GM12878 (cell line): ENCODE data around the gene DENND1A. TPM values are rescaled to one million over a fixed set of nuclear protein-coding genes. Genes with fewer than 3 reads are reported as not detected.

Experiments used
- ATAC-seq: fragments of 200-7000 bp; cut with Tn5 transposase; 3 replicates; pipeline ENCODE4 v1.9.1; 2020; ENCODE audit warnings: mild to moderate bottlenecking, moderate library complexity
- BruUV-seq: library from RNA; stranded (reverse); fragments of 400-500 nt; replicated peaks from 2 replicates; lab custom pipeline; 2021; lab: Mats Ljungman, UMichigan
- CTCF ChIA-PET: fragments of 300-600 bp; sonication (Branson Sonifier 250); formaldehyde crosslinking; extraction: SDS; loops from one replicate; lab custom pipeline; 2021; ENCODE audit warnings: inconsistent platforms; lab: Yijun Ruan, JAX
- POLR2A ChIA-PET: fragments of 350-600 bp; formaldehyde crosslinking; extraction: SDS; loops from one replicate; lab custom pipeline; 2021; ENCODE audit warnings: inconsistent platforms; lab: Charles Lee
- RAD21 ChIA-PET: fragments of 300-600 bp; sonication (Branson Sonifier 250); formaldehyde crosslinking; loops from one replicate; lab custom pipeline; 2023; ENCODE audit warnings: antibody characterized with exemption; ENCODE audit not compliant: unreplicated experiment; lab: Charles Lee
- SMC1A ChIA-PET: fragments of 300-600 bp; sonication (Branson Sonifier 250); formaldehyde crosslinking; loops from one replicate; lab custom pipeline; 2023; ENCODE audit not compliant: unreplicated experiment, uncharacterized antibody; lab: Charles Lee
- DNase-seq: peaks from one replicate; pipeline ENCODE4 v3.0.0-alpha.2; 2011; ENCODE audit warnings: low read depth, low spot score
- FAIRE-seq: peaks from 3 replicates; lab custom pipeline; 2011; peaks lifted over from hg19 to GRCh38; lab: Jason Lieb, UNC
- H2AFZ ChIP-seq: 2 replicates; pipeline ENCODE4 v1.6.0; 2011; ENCODE audit warnings: low read depth, low read length, control low read depth; ENCODE audit not compliant: control insufficient read depth
- H3K27ac ChIP-seq: 2 replicates; pipeline ENCODE4 v1.5.1; 2011; ENCODE audit warnings: control low read depth; ENCODE audit not compliant: control insufficient read depth, insufficient read depth
- H3K27me3 ChIP-seq, 2 experiments: replicated peaks in 1 of 2; 2 replicates each; pipeline versions ENCODE4 v1.6.0 to v1.6.1; 2011; ENCODE audit warnings: low read length in 1 of 2; ENCODE audit not compliant: control insufficient read depth in 2 of 2, insufficient read depth in 2 of 2
- H3K36me3 ChIP-seq, 2 experiments: 2 replicates each; pipeline ENCODE4 v1.5.1; 2011; ENCODE audit warnings: low read length in 1 of 2; ENCODE audit not compliant: control insufficient read depth in 2 of 2, insufficient read depth in 2 of 2
- H3K4me1 ChIP-seq: 2 replicates; pipeline ENCODE4 v1.6.1; 2011; ENCODE audit warnings: mild to moderate bottlenecking, low read length, moderate library complexity, mixed read lengths; ENCODE audit not compliant: control insufficient read depth, insufficient read depth
- H3K4me2 ChIP-seq: 2 replicates; pipeline ENCODE4 v1.6.0; 2011; ENCODE audit warnings: control low read depth; ENCODE audit not compliant: control insufficient read depth, insufficient read depth
- H3K4me3 ChIP-seq: fragments of 200-600 bp; sonication (generic); 2 replicates; pipeline ENCODE4 v1.5.1; 2016
- H3K79me2 ChIP-seq: 2 replicates; pipeline ENCODE4 v1.6.0; 2011; ENCODE audit warnings: low read length; ENCODE audit not compliant: control insufficient read depth, insufficient read depth
- H3K9ac ChIP-seq: 2 replicates; pipeline ENCODE4 v1.8.0; 2011; ENCODE audit warnings: low read length, control low read depth, mixed read lengths; ENCODE audit not compliant: control insufficient read depth, insufficient read depth
- H3K9me3 ChIP-seq: replicated peaks from 3 replicates; pipeline ENCODE4 v1.5.1; 2011; ENCODE audit warnings: mild to moderate bottlenecking, low read length; ENCODE audit not compliant: control insufficient read depth, insufficient read depth
- H4K20me1 ChIP-seq: 2 replicates; pipeline ENCODE4 v1.6.0; 2011; ENCODE audit not compliant: control insufficient read depth, insufficient read depth
- CREM ChIP-seq: IDR thresholded peaks from 2 replicates; pipeline ENCODE4 v1.6.1; 2014; ENCODE audit warnings: antibody characterized with exemption, low read depth
- KDM1A ChIP-seq: fragments of 200-600 bp; sonication (generic); IDR thresholded peaks from 2 replicates; pipeline ENCODE4 v1.6.1; 2016; ENCODE audit warnings: borderline replicate concordance
- RB1 ChIP-seq: fragments of 450-650 bp; formaldehyde crosslinking; IDR thresholded peaks from 2 replicates; pipeline ENCODE4 v1.6.1; 2017; ENCODE audit warnings: mild to moderate bottlenecking, borderline replicate concordance
- SIN3A ChIP-seq: IDR thresholded peaks from 2 replicates; pipeline ENCODE4 v1.6.1; 2012; ENCODE audit warnings: low read depth, low read length, improper control_type of control experiment
- SMAD5 ChIP-seq: IDR thresholded peaks from 2 replicates; pipeline ENCODE4 v1.6.1; 2016; ENCODE audit warnings: antibody characterized with exemption, low read depth
- YBX1 ChIP-seq: fragments of 450-650 bp; IDR thresholded peaks from 2 replicates; pipeline ENCODE4 v1.6.1; 2016; ENCODE audit warnings: antibody characterized with exemption
- WGBS: methylation state at CpG from one replicate; pipeline ENCODE4 v1.1.6; 2016; ENCODE audit warnings: low lambda C conversion rate; ENCODE audit not compliant: insufficient replicate concordance, insufficient coverage; ENCODE audit errors: missing lambda C conversion rate; 5-methylcytosine and 5-hydroxymethylcytosine counted together
- in situ Hi-C: fragments of 300-500 bp; cut with MboI; formaldehyde crosslinking; loops from 9 replicates; pipeline ENCODE4 v1.14.3; 2018; ENCODE audit warnings: mixed read lengths
- intact Hi-C: fragments of 100-400 bp; cut with micrococcal nuclease; formaldehyde crosslinking; loops from one replicate; pipeline ENCODE4 v1.14.2; 2022; ENCODE audit not compliant: unreplicated experiment
- polyA plus RNA-seq, 11 experiments: library from polyadenylated mRNA; depleted of rRNA in 4 of 11; unstranded in 6 of 11; stranded (reverse) in 5 of 11; fragments of >200 nt; fragmentation: Nextera tagmentation in 4 of 11; fragmentation: Illumina TruSeq in 1 of 11; extraction: Ambion mirVana in 4 of 11; extraction: Trizol in 1 of 11; gene quantifications; 1 replicate in 1 of 11; 2 replicates in 10 of 11; pipeline versions ENCODE4 v1.2.1 to v1.2.3, GENCODE V29; 2011 to 2016; ENCODE audit warnings: inconsistent platforms in 2 of 11, missing spikeins in 2 of 11, low read depth in 1 of 11
- total RNA-seq, 4 experiments: library from RNA; depleted of rRNA in 3 of 4; stranded (reverse); fragments of >200 nt in 3 of 4; fragmentation: Illumina TruSeq in 1 of 4; extraction: Trizol in 1 of 4; gene quantifications; 2 replicates each; pipeline versions ENCODE4 v1.2.1 to v1.2.3, GENCODE V29; 2013 to 2021
- TF ChIP-seq, protein P1 (sequence below): fragments of 150-350 bp; IDR thresholded peaks from 2 replicates; pipeline ENCODE4 v1.6.1; 2016; ENCODE audit warnings: low read depth, low read length

DENND1A gene
- total and polyA plus RNA-seq, 10 of the 15 experiments (the other 5 are each of a cell fraction or from before 2014, with no cell fraction given): 14.1 to 48.6 (median 35.2) TPM

GRCh38 chr9:123450996-123451395 is 478.9 kb downstream of the DENND1A start:
- in situ Hi-C loops (no loop called here), intact Hi-C loops (no loop called here)
- FAIRE-seq: no peak
- WGBS: 94% methylated on average over 6 of the region's 6 CpGs
- Histone ChIP-seq H3K4me3 (no peak overlapping the region), H3K4me1 (no peaks in the 10 kb centered on the region), H3K9me3 (no peaks in the 10 kb centered on the region), H4K20me1 (no peaks in the 10 kb centered on the region), H3K4me2 (no peak overlapping the region), H3K79me2 (no peaks in the 10 kb centered on the region), H2AFZ (no peak overlapping the region), H3K36me3 (peaks cover 4 to 7% of the 10 kb centered on the region in 2 experiments; a peak in 2 of 4 replicates), H3K27me3 (no peaks in the 10 kb centered on the region), H3K9ac (no peak overlapping the region), H3K27ac (no peak overlapping the region)
- POLR2A ChIA-PET: no interaction called here
- CTCF ChIA-PET: no interaction called here
- SMC1A ChIA-PET: no interaction called here
- TF ChIP-seq CREM (no peak), SIN3A (no peak), YBX1 (no peak), SMAD5 (no peak), RB1 (no peak), KDM1A (no peak)
- TF ChIP-seq, protein P1, sequence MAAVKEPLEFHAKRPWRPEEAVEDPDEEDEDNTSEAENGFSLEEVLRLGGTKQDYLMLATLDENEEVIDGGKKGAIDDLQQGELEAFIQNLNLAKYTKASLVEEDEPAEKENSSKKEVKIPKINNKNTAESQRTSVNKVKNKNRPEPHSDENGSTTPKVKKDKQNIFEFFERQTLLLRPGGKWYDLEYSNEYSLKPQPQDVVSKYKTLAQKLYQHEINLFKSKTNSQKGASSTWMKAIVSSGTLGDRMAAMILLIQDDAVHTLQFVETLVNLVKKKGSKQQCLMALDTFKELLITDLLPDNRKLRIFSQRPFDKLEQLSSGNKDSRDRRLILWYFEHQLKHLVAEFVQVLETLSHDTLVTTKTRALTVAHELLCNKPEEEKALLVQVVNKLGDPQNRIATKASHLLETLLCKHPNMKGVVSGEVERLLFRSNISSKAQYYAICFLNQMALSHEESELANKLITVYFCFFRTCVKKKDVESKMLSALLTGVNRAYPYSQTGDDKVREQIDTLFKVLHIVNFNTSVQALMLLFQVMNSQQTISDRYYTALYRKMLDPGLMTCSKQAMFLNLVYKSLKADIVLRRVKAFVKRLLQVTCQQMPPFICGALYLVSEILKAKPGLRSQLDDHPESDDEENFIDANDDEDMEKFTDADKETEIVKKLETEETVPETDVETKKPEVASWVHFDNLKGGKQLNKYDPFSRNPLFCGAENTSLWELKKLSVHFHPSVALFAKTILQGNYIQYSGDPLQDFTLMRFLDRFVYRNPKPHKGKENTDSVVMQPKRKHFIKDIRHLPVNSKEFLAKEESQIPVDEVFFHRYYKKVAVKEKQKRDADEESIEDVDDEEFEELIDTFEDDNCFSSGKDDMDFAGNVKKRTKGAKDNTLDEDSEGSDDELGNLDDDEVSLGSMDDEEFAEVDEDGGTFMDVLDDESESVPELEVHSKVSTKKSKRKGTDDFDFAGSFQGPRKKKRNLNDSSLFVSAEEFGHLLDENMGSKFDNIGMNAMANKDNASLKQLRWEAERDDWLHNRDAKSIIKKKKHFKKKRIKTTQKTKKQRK: no peak
- BruUV-seq: no TSS peak
- DNase-seq: no peak
- RAD21 ChIA-PET: no interaction called here
- ATAC-seq: no peak
